Stimulated activated CD4-positive, alpha-beta T cell treated with anti-CD3 and anti-CD28 coated beads, Interleukin-15, amount 100 ng/mL, for 24 hours (primary cell): ENCODE measurements around the gene NTM.
"Not testable (repeated sequence)": the region's sequence is repeated elsewhere in the genome, so short reads cannot be mapped to it uniquely, and the experiment has no call there.

Source experiments
- DNase-seq: peaks from one replicate; pipeline ENCODE4 v3.0.0-alpha.2; 2020

The NTM gene

GRCh38 chr11:131465746-131466145, 95.3 kb downstream of the NTM start:
- no peak for DNase-seq

GRCh38 chr11:131467645-131468394, 97.4 kb downstream of the NTM start:
- DNase-seq = no peak

GRCh38 chr11:131468565-131468964, 98.2 kb downstream of the NTM start:
- DNase-seq = no peak

GRCh38 chr11:131470216-131470925, 100.0 kb downstream of the NTM start:
- no peak for DNase-seq

- no peak for DNase-seq
These were observed 101.6 kb downstream of the NTM start for GRCh38 chr11:131471976-131472375.

- no peak for DNase-seq
These were observed 104.5 kb downstream of the NTM start for GRCh38 chr11:131474947-131475346.

- no peak for DNase-seq
These were observed 105.9 kb downstream of the NTM start for GRCh38 chr11:131476266-131476665.

GRCh38 chr11:131478341-131478740, 107.9 kb downstream of the NTM start:
- DNase-seq = no peak

- DNase-seq = no peak
These were observed 110.9 kb downstream of the NTM start for GRCh38 chr11:131481303-131481702.

- no peak for DNase-seq
These were observed 111.6 kb downstream of the NTM start for GRCh38 chr11:131481971-131482370.

GRCh38 chr11:131483453-131483852, 113.0 kb downstream of the NTM start:
- no peak for DNase-seq

GRCh38 chr11:131483877-131484276, 113.5 kb downstream of the NTM start:
- DNase-seq = no peak

- no peak for DNase-seq
These were observed 115.7 kb downstream of the NTM start for GRCh38 chr11:131486100-131486499.

GRCh38 chr11:131486937-131487635, 116.7 kb downstream of the NTM start:
- no peak for DNase-seq

GRCh38 chr11:131488238-131488637, 117.8 kb downstream of the NTM start:
- no peak for DNase-seq

GRCh38 chr11:131491503-131491902, 121.1 kb downstream of the NTM start:
- DNase-seq = no peak

GRCh38 chr11:131495423-131495822, 125.0 kb downstream of the NTM start:
- no peak for DNase-seq

GRCh38 chr11:131497686-131498085, 127.3 kb downstream of the NTM start:
- not testable (repeated sequence) for DNase-seq

- no peak for DNase-seq
These were observed 128.3 kb downstream of the NTM start for GRCh38 chr11:131498631-131499160.

GRCh38 chr11:131499199-131499598, 128.8 kb downstream of the NTM start:
- DNase-seq = no peak

- no peak for DNase-seq
These were observed 132.6 kb downstream of the NTM start for GRCh38 chr11:131503017-131503416.

- no peak for DNase-seq
These were observed 134.0 kb downstream of the NTM start for GRCh38 chr11:131504199-131504949.

GRCh38 chr11:131506348-131506747, 135.9 kb downstream of the NTM start:
- DNase-seq = no peak
